HG02571 (cell line): ENCODE results near the gene TCEANC.

Source experiments
- ATAC-seq: cut with Tn5 transposase; IDR thresholded peaks from one replicate; pipeline ENCODE4 v1.9.1; 2021; ENCODE audit warnings: mild to moderate bottlenecking, moderate library complexity; ENCODE audit not compliant: unreplicated experiment

The TCEANC gene

DNA sequence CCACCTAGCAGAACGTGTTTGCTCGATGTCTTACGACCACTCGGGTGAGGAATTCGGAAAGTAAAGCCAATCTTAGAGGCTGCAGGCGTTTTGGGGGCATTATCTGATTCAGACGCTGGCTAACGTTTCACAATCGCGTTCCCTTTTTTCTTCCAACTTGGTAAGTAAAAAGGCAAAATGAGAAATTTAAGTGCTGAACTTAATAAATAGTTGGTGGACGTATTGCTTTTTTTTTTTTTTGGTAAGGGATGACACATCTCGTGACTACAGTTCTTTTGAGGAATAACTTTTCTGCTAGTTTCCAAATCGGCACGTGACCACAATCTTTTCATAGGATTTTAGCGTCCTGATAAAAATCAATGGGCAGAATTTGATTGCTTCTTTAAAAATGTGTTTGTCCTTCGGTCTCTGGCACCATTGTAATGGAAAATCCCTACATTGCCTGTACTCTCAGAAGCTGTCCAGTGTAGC, 36.8 kb downstream of the TCEANC start:
- no peak for ATAC-seq

DNA sequence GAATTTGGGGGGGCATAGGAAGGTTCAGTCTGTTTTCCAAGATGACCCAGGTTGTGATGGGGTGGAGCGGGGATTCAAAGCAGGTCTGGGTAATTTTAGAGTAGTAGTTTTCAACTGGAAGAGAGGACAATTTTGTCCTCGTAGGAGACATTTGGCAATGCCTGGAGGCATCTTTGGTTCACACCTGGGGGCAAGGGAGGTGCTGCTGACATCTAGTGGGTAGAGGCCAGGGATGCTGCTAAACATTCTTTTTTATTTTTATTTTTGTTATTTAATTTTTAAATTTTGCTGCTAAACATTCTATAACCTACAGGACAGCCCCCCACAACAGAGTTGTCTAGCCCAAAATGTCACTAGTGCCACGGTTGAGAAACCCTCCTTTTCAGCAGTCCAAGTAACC, 37.9 kb downstream of the TCEANC start:
- no peak for ATAC-seq

DNA sequence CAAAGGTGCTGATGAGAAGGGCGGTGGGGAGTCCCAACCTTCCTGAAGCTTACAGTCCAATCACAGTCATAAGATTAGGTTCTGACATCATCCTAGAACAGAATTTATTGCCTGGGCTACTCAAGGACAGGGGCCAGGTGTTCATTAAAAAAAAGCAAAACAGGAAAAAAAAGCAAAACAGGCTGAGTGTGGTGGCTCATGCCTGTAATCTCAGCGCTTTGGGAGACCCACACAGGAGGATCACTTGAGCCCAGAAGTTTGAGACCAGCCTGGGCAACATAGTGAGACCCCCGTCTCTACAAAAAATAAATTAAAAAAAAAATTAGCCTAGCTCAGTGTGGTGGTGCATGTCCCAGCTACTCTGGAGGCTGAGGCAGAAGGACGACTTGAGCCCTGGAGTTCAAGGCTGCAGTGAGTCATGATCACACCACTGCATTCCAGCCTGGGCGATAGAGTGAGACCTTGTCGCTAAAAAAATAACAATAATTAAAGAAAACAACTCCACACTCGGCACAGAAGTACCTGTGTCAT, 39.0 kb downstream of the TCEANC start:
- no peak for ATAC-seq

DNA sequence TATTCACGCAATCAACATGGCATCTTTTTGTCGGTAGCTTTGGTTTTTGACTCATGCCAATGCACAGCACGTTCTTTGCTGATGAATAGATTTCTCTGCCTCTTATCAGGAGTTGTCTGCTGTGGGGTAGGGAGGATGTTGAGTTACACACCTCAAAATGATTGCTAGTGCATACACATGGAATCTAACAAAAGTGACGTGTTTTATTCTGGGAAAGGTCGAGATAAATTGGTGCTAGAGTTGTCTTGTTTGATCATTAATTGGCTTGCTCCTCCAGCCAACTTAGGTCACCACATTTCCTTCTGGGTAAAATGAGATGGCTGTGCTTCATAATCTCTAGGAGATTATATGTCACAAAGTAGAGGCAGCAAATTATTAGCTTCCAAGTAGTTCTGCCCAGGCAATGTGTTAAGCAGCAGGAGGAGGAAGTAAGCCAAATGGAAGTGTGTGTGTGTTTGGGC, 39.9 kb downstream of the TCEANC start:
- ATAC-seq, result no peak

DNA sequence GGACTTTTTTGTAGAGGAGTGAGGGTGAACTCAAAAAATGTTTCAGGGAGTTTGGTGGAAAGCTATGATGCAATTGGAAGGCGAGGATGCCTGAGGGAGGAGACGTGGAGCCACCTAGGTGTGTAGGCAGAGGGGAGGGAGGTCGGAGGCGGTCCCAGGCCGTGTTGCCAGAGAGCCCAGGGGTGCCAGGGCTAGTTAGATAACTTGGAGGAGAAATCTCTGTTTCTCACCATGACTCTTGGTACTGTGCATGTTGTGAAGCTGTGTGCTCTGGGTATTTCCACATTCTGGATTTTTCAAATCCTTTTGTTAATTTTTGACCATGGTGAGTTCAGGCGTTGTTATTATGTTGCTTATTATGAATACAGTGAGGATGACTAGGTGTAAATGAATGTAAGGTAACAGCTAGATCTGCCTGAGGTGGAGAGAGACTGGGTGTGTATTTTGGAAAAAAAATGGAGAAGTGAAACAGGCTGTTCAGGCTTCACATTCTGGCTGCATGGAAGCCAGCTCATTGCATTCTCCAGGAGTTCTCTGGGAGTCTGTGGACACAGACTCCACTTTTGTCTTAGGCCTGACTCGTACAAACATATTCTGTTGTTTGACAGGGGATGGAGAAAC, 40.5 kb downstream of the TCEANC start:
- ATAC-seq, result no peak

DNA sequence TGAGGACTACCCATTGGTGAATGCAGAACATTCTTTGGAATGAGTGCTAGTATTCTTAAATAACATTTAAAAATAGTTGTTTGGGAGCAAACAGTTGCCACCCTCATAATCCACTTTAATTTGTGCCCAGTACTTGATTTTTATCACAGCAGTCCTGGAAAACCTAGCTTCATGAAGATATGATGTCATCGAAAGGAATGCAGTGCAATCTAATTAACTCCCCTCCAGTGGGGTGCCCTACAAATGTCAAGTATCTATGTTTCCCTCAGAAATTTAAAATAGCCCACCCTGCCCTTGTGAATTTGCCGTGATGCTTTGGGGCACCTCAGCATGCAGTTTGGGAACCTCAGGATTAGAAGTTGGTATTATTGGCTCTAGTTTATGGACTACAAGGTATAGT, 41.4 kb downstream of the TCEANC start:
- no peak for ATAC-seq

DNA sequence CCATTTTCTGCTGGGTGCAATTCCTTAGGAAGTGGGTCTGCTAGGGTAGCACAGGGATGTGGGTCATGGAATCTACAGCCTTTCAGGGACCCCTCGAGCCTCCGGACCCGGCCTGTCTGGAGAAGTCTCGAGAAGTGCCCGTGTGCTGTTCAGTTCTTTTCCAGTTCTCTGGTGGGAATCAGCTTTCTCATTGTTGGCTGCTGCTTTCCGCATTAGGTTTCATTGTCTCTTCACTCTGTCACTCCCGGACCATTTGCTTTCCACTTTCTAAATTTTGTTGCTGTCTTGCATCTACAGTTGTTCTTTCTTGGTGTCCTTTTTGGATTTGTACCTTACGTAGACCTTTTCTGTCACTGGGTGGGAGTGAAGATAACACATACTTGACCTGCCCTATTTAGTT, 42.0 kb downstream of the TCEANC start:
- ATAC-seq, result no peak

DNA sequence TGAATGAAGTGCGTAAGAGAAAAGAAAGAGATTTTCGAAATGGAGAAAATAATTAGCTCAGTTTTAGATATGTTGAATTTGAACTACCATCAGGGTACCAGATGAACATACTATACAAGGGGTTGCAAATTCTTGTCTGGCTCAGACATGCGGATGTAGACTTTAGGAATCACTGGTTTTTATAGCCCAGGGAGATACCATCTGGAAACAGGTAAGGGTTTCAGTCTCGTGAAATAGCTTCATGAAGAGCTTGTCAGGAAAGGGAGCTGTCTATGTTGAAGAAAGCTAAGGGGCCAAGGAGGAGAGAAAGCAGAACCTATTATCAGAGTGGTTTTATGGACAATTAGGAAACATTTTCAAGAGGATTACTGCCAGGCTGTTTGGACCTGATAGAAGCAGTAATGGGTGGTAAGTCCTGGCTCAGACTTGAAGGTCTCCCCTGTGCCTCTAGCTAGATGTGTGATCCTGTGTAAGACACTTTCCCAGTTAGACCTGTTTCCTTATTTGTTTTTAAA, 42.7 kb downstream of the TCEANC start:
- no peak for ATAC-seq

DNA sequence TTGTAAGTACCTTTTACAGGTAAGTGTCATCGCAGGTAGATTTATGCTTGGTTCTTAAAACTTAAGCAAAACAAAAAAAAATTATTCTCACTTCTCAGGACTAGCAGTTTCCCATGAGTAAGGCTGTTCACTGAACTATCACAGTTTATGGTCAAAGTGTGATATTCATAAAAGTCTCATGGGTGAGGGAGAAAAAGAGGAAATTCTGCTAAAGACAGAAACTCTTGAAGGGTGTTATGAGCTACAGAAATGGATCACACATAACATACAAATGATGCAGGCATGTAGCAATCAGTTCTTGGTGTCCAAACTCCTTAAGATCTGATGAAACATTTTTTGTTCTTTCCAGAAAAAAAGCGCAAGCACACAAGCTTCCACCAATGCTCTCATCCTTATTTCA, 44.5 kb downstream of the TCEANC start:
- no peak for ATAC-seq

DNA sequence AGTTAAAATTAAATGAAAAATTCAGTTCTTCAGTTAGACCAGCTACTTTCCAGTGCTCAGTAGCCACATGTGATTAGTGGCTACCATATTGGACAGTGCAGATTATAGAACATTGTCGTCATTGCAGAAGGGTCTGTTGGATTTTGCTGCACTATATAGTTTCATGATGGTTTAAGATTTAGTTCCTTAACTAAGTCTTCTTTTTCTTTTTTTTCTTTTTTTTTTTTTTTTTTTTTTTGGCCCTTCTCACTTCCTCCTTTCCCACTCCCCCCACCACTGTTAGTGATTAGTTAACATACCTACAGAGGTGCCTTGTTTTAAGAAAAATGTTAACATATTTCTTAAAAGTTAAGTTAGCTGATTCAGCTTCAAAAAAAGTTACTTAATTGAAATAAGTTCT, 45.0 kb downstream of the TCEANC start:
- no peak for ATAC-seq

DNA sequence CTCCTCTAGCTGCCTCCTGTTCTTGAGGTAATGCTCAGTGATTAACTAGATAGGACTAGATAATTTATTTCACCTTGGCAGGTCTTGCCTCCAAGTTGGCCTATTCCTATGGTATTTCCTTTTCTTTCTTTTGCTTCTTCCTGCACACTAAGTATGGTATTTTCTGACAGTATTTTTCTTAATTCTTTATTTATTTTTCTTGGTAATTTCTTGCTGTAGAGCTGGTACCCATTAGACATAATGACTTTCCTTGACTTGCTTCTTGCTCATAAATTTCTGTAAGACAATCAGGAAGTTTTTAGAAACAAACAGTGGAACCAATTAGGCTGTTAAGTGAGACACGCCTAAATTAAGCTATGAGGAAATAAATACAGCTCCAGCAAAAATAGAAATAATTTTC, 45.5 kb downstream of the TCEANC start:
- no peak for ATAC-seq

DNA sequence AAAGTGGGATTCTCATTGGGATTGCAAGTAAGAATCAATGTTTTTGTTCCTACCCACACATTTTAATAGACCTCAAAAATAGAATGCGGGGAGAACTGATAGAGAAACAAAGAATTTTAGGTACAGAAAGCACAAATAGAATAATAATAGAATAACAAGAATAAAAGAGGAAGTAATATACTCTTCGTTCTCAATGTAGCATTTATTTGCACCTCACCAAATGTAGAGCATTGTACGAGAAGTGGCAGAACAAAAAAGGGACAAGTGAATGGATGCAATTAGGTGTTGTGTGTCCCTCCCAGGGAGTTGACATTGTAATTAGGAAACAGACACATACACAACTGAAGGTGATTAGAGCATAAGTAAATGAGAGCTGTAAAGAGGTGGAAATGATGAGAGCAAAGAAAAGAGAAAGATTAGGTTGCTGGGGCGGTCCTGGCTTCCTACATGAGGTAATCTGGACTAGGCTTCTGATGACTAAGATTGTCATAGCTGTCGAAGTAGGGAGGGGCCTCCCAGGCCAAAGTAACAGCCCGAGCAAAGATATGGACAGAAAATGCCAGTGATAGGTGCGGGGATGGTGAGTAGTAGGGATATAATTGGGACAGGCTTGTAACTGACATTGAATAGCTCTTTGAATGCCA, 46.4 kb downstream of the TCEANC start:
- no peak for ATAC-seq

DNA sequence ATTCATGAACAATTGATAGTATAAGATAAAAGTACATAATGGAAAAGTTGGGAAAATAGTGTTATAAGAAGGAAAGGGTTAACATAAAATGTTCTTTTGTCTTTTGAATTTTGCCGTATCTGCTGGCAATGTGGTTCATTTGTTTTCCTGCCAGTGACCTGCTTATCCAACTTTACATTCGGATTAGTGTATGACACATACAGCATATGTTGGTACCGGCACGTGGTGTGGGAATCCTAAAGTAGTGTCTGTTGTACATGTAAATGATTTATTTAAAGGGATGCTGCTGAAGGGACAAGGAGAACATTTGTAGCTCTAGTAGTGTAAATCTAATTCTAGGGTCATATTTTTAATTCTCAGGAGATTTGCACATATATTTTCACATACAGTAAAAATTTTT, 47.4 kb downstream of the TCEANC start:
- ATAC-seq, result no peak

DNA sequence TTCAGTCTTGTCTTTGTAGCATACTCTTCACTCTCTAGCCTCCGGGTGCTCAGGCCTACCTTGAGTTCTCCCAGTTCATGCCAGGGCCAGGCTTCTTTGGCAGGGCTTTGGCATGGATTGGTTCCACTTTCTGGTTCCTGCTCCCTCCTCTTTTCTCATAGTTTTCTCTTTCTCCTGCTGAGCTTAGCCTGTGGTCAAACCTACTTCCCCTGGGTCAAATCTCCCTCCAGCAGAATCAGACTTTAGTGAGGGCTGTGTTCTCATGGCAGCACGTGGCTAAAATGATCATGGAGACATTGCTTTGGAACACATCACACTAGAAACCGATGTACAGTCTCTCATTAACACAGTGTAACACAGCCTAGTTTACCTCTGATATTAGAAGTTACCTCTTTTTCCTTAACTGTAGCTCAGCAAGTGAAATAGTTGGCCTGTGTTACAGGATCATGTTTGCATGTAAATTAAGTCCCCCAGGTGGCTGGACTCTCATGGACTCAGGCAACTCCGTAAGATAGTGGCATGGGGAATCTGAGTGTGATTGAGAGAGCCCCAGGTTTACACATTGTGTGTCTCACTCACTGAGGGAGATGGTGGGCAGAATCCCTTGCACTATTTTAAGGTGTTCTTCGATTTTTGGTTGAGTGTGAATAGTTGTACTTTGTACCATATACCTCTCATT, 49.3 kb downstream of the TCEANC start:
- no peak for ATAC-seq

DNA sequence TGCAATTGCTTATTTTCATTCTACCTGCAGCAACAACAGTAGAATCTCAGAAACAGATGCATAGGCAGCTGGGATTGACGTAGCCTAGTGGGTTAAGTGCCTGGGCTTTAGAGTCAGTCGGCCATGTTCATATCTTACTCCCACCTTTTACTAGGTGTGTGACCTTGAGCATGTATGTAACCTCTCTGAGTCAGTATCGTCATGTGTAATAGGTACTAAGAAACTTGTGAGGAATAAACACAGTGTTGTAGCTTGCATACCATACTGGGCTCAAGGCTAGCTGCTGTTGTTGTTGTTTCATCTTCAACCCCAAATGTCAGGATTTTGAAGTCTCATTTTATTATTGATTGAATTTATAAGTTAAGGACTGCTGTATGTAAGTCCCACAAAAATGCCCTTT, 50.2 kb downstream of the TCEANC start:
- ATAC-seq, result no peak

DNA sequence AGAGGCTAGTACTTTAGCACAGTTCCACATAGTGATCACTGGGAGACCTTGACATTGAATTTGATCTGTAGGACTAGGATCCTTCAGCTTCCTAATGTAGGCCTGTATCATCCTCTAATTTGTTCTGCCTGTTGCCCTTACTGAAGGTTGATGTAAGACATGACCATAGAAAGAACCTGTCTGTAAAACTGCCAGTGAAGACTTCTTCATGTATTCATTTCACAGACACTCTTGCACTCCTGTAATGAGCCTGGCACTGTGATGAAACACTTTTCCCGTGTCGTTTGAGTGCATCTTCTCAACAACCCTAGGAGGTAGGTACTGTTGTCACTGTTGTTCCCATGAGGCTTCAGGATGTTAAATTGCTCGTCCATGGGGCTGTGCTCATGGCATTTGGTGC, 50.6 kb downstream of the TCEANC start:
- no peak for ATAC-seq

DNA sequence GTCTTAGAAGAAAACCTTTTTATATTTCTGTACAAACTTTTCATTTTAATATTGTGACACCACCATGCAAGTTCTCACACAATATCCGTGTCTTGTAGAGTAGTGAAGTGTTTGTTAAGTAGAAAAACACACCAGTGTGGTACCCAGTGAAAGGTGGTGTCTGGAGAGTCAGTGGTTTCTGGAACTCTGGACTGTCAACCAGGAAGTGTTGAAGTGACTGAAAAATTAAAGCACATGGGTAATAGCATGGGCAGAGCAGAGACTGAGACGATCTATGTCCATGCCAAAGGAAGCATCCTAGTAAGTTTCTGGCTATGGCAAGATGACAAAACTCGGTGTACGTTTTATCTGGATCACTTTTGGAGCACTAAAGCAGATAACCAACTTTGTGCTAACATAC, 58.2 kb downstream of the TCEANC start:
- ATAC-seq, result no peak
